Stimulated activated CD4-positive, alpha-beta T cell treated with anti-CD3 and anti-CD28 coated beads, Interleukin-4, amount 100 ng/mL, for 48 hours (primary cell): Measurements from ENCODE around the gene IL21R.

Experiments
- DNase-seq, 2 donors: peaks; one replicate each; pipeline ENCODE4 v3.0.0-alpha.2; 2020; ENCODE audit warnings: low read depth in 2 of 2

Gene IL21R

DNA sequence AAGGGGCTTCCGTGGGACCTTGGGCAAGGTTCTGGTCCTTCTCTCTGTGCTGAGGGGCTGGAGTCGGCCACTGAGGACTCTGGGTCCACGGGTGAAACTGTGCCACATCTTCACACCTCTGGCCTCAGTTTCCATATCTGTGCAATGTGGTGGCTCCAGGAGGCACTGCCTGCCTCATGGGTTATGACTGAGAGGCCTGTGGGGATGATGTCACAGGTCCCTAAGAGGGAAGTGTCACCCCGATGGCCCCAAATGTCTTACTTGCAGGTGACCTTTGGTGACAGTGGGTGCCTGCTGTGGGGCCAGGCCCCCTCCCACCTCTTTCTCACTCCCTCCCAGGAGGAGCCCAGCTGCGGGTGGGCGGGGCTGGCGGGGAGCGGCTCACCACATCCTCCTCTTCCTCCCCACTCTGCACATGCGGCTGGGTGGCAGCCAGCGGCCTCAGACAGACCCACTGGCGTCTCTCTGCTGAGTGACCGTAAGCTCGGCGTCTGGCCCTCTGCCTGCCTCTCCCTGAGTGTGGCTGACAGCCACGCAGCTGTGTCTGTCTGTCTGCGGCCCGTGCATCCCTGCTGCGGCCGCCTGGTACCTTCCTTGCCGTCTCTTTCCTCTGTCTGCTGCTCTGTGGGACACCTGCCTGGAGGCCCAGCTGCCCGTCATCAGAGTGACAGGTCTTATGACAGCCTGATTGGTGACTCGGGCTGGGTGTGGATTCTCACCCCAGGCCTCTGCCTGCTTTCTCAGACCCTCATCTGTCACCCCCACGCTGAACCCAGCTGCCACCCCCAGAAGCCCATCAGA lies at the start of gene IL21R:
TSS of gene IL21R (plus strand) at position 407 of the 801 bp plus-strand sequence. CDS start 27,898 bp downstream, outside the sequence.
- DNase-seq = peak; percentile 75 to 78

DNA sequence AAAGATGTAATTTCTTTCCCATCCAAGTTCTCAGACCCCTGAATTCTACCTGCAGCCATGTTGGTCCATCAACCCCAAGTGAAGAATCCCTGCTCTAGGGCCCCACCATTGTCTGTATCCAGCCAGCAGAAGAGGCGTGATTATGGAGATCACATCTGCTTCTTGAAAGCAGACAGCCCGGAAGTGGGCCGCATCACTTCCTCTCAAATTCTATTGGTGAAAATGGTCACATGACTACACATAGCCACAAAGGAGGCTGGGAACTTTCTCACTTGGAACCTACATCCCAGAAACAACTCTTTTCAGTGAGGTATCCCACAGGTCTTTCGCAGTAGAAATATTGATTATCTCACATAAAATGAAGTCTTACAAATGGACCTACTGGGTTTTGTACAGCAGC lies 48.1 kb upstream of the IL21R start:
- DNase-seq = no peak

DNA sequence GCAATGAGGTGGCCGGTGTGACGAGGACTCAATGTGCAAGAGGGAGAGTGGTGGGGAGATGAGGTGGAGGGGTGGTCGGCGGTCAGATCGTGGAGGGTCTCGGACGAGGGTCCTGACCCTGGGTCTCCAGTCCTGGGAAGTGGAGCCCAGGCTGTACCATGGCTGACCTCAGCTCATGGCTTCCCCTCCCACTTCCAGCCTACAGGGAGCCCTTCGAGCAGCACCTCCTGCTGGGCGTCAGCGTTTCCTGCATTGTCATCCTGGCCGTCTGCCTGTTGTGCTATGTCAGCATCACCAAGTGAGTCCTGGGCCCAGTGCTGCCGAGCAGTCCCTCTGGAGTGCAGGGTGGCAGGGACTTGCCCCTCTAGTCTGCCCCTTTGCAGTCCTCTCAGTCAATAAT lies 46.4 kb upstream of the IL21R start:
- DNase-seq = no peak

DNA sequence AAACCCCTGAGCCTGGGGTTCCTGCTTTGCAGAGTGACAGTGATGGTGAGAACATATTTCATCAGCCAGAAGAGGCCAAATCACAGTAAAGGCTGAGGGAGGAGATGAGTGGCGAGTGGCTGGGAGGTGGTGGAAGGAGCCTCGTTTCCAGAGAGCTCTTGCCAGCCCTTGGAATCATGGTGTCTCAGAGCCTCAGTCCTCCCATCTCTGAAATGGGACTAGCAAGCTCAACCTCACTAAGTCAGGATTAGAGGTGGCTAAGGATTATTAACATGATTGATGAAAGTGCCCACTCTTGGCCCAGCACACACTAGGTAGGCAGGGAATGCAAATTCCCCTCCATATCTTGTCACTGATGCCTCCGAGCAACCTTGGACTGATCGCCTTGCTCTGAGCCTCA lies 45.2 kb upstream of the IL21R start:
- no peak for DNase-seq

DNA sequence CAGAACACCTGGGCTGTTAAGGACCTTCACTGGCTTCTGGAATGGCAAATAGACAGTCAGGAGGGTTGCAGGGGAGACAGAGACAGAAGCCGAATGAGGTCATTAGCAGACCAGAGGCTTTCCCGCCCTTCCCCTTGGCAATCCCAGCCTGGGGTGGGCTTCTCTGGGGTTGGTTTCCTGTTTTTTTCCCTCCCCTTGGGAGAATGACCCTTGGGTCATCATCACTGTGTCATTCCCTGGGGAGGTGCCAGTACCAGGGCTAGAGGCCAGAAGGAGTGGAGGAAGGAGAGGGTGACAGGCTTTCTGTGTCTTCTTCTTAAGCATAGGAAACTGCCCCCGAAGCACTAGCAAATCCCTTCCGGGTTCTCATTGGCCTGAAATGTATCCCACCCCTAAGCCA lies 42.9 kb upstream of the IL21R start:
- DNase-seq = no peak

DNA sequence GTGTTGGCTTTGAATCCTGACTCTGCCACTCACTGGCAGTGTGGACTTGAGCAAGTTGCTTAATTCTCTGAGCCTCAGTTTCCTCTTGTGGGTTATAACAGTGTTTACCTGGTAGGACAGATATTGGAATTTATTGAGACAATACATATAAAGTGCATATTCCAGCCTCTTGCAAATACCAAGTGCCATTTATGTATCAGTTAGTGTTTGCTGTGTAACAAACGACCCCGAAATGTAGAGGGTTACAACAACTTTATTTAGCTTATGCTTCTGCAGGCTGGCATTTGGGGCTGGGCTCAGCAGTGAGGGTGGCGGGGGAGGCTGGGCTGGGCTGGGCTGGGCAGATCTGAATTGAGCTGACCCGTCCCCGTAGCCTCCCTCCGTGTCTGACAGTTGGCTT lies 42.4 kb upstream of the IL21R start:
- no peak for DNase-seq

DNA sequence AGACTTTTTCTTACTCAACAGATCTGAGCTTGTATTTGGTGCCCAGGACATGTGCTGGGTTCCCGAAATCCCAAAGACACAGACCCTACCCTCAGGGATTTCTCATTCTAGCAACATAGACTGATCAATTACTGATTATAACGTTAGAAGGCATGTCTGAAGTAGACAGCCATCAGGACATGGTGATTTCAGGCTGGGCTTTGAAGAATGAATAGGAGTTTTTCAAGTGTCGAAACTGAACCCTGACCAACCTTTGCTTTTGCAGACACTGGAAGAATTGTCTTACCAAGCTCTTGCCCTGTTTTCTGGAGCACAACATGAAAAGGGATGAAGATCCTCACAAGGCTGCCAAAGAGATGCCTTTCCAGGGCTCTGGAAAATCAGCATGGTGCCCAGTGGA lies 40.0 kb upstream of the IL21R start:
- DNase-seq = no peak

DNA sequence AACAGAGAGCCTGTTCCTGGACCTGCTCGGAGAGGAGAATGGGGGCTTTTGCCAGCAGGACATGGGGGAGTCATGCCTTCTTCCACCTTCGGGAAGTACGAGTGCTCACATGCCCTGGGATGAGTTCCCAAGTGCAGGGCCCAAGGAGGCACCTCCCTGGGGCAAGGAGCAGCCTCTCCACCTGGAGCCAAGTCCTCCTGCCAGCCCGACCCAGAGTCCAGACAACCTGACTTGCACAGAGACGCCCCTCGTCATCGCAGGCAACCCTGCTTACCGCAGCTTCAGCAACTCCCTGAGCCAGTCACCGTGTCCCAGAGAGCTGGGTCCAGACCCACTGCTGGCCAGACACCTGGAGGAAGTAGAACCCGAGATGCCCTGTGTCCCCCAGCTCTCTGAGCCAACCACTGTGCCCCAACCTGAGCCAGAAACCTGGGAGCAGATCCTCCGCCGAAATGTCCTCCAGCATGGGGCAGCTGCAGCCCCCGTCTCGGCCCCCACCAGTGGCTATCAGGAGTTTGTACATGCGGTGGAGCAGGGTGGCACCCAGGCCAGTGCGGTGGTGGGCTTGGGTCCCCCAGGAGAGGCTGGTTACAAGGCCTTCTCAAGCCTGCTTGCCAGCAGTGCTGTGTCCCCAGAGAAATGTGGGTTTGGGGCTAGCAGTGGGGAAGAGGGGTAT lies 39.3 kb upstream of the IL21R start:
- DNase-seq = no peak

DNA sequence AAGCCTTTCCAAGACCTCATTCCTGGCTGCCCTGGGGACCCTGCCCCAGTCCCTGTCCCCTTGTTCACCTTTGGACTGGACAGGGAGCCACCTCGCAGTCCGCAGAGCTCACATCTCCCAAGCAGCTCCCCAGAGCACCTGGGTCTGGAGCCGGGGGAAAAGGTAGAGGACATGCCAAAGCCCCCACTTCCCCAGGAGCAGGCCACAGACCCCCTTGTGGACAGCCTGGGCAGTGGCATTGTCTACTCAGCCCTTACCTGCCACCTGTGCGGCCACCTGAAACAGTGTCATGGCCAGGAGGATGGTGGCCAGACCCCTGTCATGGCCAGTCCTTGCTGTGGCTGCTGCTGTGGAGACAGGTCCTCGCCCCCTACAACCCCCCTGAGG lies 38.7 kb upstream of the IL21R start:
- no peak for DNase-seq

DNA sequence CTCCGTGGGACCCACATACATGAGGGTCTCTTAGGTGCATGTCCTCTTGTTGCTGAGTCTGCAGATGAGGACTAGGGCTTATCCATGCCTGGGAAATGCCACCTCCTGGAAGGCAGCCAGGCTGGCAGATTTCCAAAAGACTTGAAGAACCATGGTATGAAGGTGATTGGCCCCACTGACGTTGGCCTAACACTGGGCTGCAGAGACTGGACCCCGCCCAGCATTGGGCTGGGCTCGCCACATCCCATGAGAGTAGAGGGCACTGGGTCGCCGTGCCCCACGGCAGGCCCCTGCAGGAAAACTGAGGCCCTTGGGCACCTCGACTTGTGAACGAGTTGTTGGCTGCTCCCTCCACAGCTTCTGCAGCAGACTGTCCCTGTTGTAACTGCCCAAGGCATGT lies 38.2 kb upstream of the IL21R start:
- no peak for DNase-seq

DNA sequence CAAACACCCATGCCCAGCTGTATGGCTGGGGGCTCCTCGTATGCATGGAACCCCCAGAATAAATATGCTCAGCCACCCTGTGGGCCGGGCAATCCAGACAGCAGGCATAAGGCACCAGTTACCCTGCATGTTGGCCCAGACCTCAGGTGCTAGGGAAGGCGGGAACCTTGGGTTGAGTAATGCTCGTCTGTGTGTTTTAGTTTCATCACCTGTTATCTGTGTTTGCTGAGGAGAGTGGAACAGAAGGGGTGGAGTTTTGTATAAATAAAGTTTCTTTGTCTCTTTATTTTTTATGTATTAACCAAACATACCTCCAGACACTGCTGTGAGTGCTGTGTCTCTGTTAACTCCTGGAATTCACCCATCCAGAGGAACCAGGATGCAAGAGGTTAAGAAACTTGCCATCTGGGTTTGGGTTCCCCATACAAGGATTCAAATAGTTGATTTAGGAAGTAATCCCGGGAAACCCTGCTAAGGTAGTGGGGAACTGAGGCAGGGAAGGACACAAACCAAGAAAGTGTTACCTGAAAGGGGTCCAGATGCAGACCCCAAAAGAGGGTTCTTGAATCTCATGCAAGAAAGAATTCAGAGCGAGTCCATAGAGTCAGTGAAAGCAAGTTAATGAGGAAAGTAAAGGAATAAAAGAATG lies 37.4 kb upstream of the IL21R start:
- DNase-seq = no peak

DNA sequence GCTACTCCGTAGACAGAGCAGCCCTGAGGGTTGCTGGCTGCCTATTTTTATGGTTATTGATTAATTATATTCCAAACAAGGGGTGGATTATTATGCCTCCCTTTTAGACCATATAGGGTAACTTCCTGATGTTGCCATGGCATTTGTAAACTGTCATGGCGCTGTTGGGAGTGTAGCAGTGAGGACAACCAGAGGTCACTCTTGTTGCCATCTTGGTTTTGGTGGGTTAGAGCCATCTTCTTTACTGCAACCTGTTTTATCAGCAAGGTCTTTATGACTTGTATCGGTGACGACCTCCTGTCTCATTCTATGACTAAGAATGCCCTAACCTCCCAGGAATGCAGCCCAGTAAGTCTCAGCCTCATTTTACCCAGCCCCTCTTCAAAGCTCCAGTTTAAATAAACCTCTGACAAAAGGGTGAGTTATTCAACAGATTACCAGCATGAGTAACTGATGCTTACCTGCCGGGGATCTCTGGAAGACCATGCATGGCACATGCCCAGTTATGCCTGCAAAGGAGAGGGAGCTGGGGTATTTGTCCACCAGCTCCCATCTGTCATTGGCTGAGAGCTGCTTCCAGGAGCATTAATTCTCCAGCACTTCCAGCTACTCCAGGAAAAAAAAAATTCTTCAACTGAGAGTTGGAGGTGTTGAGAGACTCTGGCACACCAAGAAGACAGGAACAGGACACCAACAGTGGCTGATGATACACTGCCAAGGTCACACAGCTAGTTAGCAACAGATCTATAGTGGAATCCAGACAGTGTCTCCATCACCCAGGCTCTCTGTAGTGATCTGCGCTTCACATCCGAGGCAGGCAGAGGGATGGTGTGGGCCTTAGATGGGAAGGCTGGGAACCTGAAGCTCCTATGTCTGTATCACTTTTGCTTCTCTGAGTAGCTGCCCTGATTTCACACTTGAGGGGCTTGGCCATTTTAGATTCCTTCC lies 36.6 kb upstream of the IL21R start:
- DNase-seq = no peak

DNA sequence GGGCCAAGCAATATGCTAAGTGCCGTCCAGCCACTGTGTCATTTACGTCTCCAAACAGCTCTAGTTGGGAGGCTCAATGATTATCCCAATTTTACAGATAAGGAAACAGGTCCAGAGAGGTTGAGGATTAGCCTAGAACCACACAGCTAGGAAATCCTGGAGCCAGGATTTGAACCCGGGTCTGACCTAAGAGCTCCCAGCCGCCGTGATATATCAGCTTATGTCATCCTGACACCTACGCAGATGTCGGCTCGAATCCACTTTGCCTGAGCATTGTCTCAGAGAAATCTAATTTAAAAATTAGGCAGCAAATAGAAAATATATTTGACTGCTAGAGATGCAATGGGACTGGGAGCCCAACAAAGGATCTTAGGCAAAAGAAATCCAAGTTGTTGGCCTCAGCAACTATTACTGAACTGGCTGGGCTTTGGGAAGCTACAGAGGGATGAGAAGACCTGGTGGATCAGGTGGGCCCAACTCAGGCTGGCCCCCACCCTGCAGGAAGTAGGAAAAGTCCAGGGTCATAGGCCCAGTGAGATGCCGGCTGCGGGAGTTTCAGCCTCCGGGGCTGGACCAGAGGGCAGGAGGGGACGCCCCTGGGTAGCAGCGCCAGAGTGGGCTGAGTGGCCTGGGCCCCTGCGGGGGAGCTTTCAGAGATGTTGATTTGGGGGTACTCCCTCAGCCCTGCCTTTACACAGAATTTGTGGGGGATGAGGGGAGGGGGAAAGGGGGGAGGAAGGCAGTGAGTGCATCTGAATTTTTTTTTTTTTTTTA lies 35.1 kb upstream of the IL21R start:
- DNase-seq = no peak

DNA sequence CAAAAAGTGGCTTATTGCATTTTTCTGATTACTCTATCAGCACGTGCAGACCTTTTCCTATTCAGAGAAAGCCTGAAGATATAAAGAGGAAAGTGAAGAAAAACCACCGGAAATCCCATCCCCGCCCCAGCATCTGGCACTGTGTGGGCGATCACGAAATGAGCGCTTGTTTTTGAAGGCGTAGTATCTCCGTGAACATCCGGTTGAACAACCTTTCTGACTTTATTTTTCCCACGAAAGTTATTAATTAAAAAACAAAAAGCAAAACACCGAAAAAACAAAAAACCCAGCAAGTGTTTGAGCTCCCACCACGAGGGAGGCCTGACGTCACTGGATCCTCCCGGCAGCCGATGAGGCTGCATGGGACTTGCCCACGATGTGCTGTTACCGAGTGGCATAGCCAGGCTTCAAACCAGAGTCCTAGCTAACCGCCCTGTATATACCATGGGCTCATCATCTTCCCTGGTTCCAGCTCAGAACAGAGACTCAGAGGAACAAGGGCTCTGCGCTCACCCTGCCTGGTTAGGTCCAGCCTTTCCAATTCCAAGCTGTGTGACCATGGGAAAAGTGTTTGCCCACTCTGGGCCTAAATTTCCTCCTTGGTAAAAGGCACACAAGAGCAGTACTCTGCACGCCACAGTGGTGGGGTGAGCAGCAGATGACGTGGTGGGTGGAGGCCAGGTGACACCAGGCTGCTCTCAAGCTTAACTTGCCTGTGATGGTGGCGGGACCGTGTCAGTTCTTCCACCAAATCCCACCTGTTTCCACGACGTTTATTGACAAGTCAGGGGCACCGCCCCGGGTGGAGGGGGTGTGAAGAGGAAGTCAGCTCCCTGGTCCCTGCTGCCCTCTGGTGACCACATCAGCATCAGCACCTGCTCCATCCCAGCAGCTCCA lies 34.3 kb upstream of the IL21R start:
- peak; percentile 80 to 87 for DNase-seq

DNA sequence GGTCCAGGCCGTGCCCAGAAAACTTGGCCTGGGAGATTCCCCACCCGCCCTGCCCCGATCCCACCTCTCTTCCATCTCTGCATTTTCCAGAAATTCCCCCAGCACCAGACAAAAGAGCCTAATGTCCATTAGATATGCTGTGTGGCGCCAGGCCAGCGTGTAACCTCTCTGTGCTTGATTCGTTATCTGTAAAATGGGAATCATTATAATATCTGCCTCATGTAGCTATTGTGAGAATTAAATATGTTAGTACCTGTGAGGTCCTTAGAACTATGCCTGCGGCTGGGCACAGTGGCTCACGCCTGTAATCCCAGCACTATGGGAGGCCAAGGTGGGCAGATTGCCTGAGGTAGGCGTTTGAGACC lies 33.6 kb upstream of the IL21R start:
- DNase-seq = no peak

DNA sequence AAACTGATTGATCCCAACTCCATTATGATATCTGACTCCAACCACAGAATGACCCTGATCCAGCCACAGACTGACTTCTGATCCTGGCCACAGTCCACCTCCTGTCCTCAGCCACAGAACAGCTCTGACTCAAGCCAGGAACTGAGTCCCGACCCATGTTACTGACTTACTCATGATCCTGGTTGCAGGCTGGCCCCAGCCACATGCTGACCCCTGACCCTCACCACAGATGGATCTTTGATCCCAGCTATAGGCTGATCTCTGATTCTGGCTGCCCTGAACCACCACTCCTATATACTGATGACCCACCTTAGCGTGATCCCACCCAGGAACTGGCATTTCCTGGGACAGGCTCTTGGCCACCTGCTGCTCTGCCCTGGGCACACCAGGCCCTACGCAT lies 32.2 kb upstream of the IL21R start:
- no peak for DNase-seq

DNA sequence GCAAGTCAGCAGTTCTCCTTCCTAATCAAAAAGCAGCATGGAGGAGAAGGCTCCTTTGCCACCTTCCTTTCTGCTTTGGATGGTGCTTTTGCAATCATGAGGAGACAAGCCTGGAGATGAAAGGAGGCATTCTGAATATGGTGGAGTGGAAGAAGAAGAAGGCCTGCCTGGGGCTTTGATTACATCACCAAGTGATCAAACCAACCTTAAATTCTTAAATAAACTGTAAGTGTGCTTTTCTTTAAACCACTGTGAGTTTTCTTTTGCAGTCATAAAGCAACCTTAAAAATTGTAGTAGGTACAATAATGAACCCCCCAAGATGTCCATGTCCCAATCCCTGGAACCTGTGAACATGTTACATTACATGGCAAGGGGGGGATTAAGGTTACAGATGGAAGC lies 31.7 kb upstream of the IL21R start:
- DNase-seq = no peak

DNA sequence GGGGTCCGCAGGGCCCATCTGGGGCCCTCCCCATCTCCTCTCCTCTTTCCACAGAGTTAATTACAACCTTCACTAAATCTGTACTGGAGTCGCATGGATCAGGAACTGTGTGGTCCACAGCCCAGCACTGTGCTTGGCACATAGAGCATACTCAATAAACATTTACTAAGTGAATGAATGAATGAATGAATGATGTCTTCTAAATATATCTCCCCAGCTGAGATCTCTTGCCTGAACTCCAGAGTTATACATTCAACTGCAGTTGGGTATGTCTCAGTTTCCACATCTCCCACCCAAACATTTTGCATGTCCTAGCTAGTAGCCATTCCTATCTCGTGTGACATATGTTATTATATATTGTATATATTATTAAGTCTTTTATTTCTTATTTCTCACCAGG lies 28.7 kb upstream of the IL21R start:
- DNase-seq = no peak

DNA sequence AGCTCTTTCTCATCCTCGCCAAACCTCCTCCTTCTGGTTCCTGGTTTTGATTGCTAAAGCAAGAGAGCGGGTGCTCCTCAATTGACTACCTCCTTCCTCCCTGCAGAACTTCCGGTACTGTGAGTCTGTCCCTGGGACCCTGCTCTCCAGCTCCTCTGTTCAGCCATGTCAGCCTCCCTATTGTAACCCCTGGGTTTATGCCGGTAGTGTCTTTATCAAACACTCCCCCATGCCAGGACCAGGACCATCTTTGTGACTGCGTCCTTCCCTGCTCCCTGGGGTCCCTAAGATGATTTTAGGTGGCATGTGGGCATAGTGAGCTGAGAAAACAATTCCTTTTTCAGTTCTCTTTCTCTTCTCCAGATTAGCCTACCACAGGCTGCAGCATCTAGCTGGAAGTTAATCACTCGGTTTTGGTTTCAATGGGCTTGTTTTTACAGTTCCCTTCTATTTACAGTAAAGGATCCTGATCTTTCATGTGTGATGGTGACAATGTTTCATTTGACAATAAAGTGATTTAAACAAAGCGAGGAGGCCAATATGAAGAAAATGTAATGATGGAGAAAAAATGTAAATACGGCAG lies 27.7 kb upstream of the IL21R start:
- DNase-seq = no peak
